ENCODE results near the gene PANK2. TPM values are rescaled to one million over a fixed set of nuclear protein-coding genes. Genes with fewer than 3 reads are reported as not detected.

Gene PANK2
- total RNA-seq, 1 experiment from 2014 or later: 41.6 TPM

GRCh38 chr20:3972161-3972560 lies 83.0 kb downstream of the PANK2 start:
- RAD21 ChIA-PET (ENCODE audit: low non-redundant PET in 1 of 2, low total read pairs in 2 of 2, uncharacterized antibody in 2 of 2, unreplicated experiment in 2 of 2): no interaction called here
- CTCF ChIA-PET: no interaction called here

More at GRCh38 chr20:3972161-3972560, 83.0 kb downstream of the PANK2 start:
- no peaks in the 10 kb centered on the region for H3K4me1 ChIP-seq (ENCODE audit: control insufficient read depth in 1 of 2, insufficient read depth in 2 of 2, low read length in 2 of 2)
- H3K9me3 ChIP-seq (ENCODE audit: control insufficient read depth in 1 of 2, insufficient read depth in 1 of 2, low read depth in 1 of 2, low read length in 2 of 2): no peaks in the 10 kb centered on the region
- H2AFZ ChIP-seq (ENCODE audit: low read depth, low read length, poor library complexity, severe bottlenecking): no peak overlapping the region
- H3K79me2 ChIP-seq (ENCODE audit: insufficient read depth, low read length): no peaks in the 10 kb centered on the region
- POLR2A ChIA-PET: no interaction called here
- H4K20me1 ChIP-seq (ENCODE audit: insufficient read depth): no peaks in the 10 kb centered on the region
- H3K9ac ChIP-seq (ENCODE audit: low read length): no peak overlapping the region
- no TSS peak for BruUV-seq (replicated peaks)
- no peak overlapping the region for H3K27ac ChIP-seq (ENCODE audit: low read depth, low read length)
- no peak overlapping the region for H3K4me2 ChIP-seq (ENCODE audit: low read length)
- TF ChIP-seq RAD21 (IDR thresholded peaks at IDR 0.05; ENCODE audit: low read depth): no peak
- no peak for TF ChIP-seq TCF7L2 (IDR thresholded peaks at IDR 0.05; ENCODE audit: borderline replicate concordance, extremely low read depth, insufficient read depth, insufficient read length)
- no peak for TF ChIP-seq YY1 (IDR thresholded peaks at IDR 0.05; ENCODE audit: extremely low read depth, insufficient replicate concordance, low read depth, low read length)
- TF ChIP-seq ZNF274 (IDR thresholded peaks at IDR 0.05; ENCODE audit: low read depth, low read length): no peak
- TF ChIP-seq FOSL1 (IDR thresholded peaks at IDR 0.05; ENCODE audit: low read depth): no peak
- no peak for TF ChIP-seq POLR2A (IDR thresholded peaks at IDR 0.05; ENCODE audit: borderline replicate concordance, extremely low read depth, insufficient read depth, insufficient read length)
- TF ChIP-seq REST (IDR thresholded peaks at IDR 0.05; ENCODE audit: low read depth): no peak
- no peak for TF ChIP-seq ATF3 (IDR thresholded peaks at IDR 0.05)
- no peak for TF ChIP-seq EGR1 (IDR thresholded peaks at IDR 0.05; ENCODE audit: low read depth)
- no peak for TF ChIP-seq ZFX (IDR thresholded peaks at IDR 0.05)
- TF ChIP-seq CEBPB (IDR thresholded peaks at IDR 0.05; ENCODE audit: low read depth): no peak
- TF ChIP-seq, protein P1, sequence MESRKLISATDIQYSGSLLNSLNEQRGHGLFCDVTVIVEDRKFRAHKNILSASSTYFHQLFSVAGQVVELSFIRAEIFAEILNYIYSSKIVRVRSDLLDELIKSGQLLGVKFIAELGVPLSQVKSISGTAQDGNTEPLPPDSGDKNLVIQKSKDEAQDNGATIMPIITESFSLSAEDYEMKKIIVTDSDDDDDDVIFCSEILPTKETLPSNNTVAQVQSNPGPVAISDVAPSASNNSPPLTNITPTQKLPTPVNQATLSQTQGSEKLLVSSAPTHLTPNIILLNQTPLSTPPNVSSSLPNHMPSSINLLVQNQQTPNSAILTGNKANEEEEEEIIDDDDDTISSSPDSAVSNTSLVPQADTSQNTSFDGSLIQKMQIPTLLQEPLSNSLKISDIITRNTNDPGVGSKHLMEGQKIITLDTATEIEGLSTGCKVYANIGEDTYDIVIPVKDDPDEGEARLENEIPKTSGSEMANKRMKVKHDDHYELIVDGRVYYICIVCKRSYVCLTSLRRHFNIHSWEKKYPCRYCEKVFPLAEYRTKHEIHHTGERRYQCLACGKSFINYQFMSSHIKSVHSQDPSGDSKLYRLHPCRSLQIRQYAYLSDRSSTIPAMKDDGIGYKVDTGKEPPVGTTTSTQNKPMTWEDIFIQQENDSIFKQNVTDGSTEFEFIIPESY (IDR thresholded peaks at IDR 0.05; ENCODE audit: extremely low read depth, insufficient replicate concordance, low read length): no peak
- no peak for TF ChIP-seq EZH2 (IDR thresholded peaks at IDR 0.05)
- TF ChIP-seq SP1 (IDR thresholded peaks at IDR 0.05; ENCODE audit: low read depth): no peak
- no peak for TF ChIP-seq ELF1 (IDR thresholded peaks at IDR 0.05; ENCODE audit: borderline replicate concordance, low read depth)
- no peak for TF ChIP-seq CBX3 (IDR thresholded peaks at IDR 0.05; ENCODE audit: low read depth)
- no peak for TF ChIP-seq JUND (IDR thresholded peaks at IDR 0.05)
- TF ChIP-seq CTCF (IDR thresholded peaks at IDR 0.05 in 2 of 3, conservative IDR thresholded peaks at IDR 0.05 in 1 of 3; ENCODE audit: borderline replicate concordance in 1 of 3, insufficient read depth in 1 of 3, low read depth in 2 of 3, low read length in 2 of 3): no peak
- TF ChIP-seq, protein P2, sequence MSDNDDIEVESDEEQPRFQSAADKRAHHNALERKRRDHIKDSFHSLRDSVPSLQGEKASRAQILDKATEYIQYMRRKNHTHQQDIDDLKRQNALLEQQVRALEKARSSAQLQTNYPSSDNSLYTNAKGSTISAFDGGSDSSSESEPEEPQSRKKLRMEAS (IDR thresholded peaks at IDR 0.05): no peak
- TF ChIP-seq EZH2phosphoT487 (IDR thresholded peaks at IDR 0.05; ENCODE audit: borderline replicate concordance): no peak
- DNase-seq (ENCODE audit: low read depth, low spot score): no peak
- no peaks in the 10 kb centered on the region for H3K9me2 ChIP-seq (ENCODE audit: insufficient read depth)
- no peak for ATAC-seq
- H3K27me3 ChIP-seq (ENCODE audit: insufficient read depth, low read length): no peaks in the 10 kb centered on the region
- no peaks in the 10 kb centered on the region for H3K36me3 ChIP-seq (ENCODE audit: control insufficient read depth in 1 of 2, insufficient read depth in 2 of 2, low read length in 2 of 2)
- intact Hi-C loops (cut with micrococcal nuclease): no loop called here
- no peak overlapping the region for H3K4me3 ChIP-seq (replicated peaks in 1 of 2; ENCODE audit: low read depth in 1 of 2, low read length in 2 of 2)
